Testis (tissue), 2 donors: Measurements from ENCODE around the gene ABL1.
"Not testable (repeated sequence)": the region's sequence is repeated elsewhere in the genome, so short reads cannot be mapped to it uniquely, and the experiment has no call there.

ENCODE experiments used
- CTCF ChIP-seq, 3 experiments: fragments of 450-650 bp in 2 of 3; fragments of 200-600 bp in 1 of 3; sonication (generic) in 1 of 3; IDR thresholded peaks; one replicate each; pipeline ENCODE4 v1.5.1; 2016 to 2019; ENCODE audit warnings: antibody characterized with exemption in 3 of 3, mild to moderate bottlenecking in 2 of 3, moderate library complexity in 1 of 3
- POLR2A ChIP-seq: fragments of 450-650 bp; IDR thresholded peaks from one replicate; pipeline ENCODE4 v1.6.1; 2017; ENCODE audit warnings: antibody characterized with exemption, mild to moderate bottlenecking, moderate library complexity

- not testable (repeated sequence) for TF ChIP-seq CTCF (IDR thresholded peaks at IDR 0.05); POLR2A
These were observed 75.0 kb downstream of the ABL1 start for GRCh38 chr9:130910041-130910440.
